HepG2 (cell line): Measurements from ENCODE around the gene RBMY1J. TPM values are rescaled to one million over a fixed set of nuclear protein-coding genes. Genes with fewer than 3 reads are reported as not detected.
"Not testable (repeated sequence)": the region's sequence is repeated elsewhere in the genome, so short reads cannot be mapped to it uniquely, and the experiment has no call there.

Source experiments
- ATAC-seq: fragments of 200-7000 bp; cut with Tn5 transposase; 3 replicates; pipeline ENCODE4 v1.9.1; 2020; ENCODE audit warnings: mild to moderate bottlenecking, moderate library complexity
- BruUV-seq: library from RNA; stranded (reverse); fragments of 400-500 nt; replicated peaks from 2 replicates; lab custom pipeline; 2021; lab: Mats Ljungman, UMichigan
- CTCF ChIA-PET: fragments of 300-600 bp; formaldehyde crosslinking; extraction: SDS; loops from one replicate; lab custom pipeline; 2021; ENCODE audit warnings: low total read pairs, inconsistent platforms, low intra/inter-chr PET ratio; lab: Yijun Ruan, JAX
- POLR2A ChIA-PET: fragments of 350-600 bp; sonication (Branson Sonifier 250); formaldehyde crosslinking; loops from one replicate; lab custom pipeline; 2020; ENCODE audit warnings: antibody characterized with exemption, inconsistent platforms; lab: Yijun Ruan, JAX
- DNase-seq: peaks from one replicate; pipeline ENCODE4 v3.0.0-alpha.2; 2015; ENCODE audit warnings: low spot score
- FAIRE-seq: peaks from 3 replicates; lab custom pipeline; 2011; peaks lifted over from hg19 to GRCh38; lab: Jason Lieb, UNC
- H2AFZ ChIP-seq: one replicate; pipeline ENCODE4 v1.6.1; 2011; ENCODE audit warnings: low read length, inconsistent platforms
- H3K27ac ChIP-seq: fragments of 300-600 bp; 3 replicates; pipeline ENCODE4 v1.8.0; 2011; ENCODE audit warnings: mixed run types, mild to moderate bottlenecking, mixed read lengths, low read length, inconsistent platforms; ENCODE audit not compliant: insufficient read depth; ENCODE audit errors: extremely low read length
- H3K27me3 ChIP-seq, 2 experiments: fragments of 200-600 bp in 1 of 2; 2 replicates in 1 of 2; 3 replicates in 1 of 2; pipeline versions ENCODE4 v1.6.0 to v1.8.0; 2011; ENCODE audit warnings: low read length in 2 of 2, mild to moderate bottlenecking in 2 of 2, moderate library complexity in 2 of 2, inconsistent platforms in 1 of 2; ENCODE audit not compliant: insufficient read depth in 2 of 2, control insufficient read depth in 1 of 2
- H3K36me3 ChIP-seq, 2 experiments: fragments of 200-600 bp in 1 of 2; replicated peaks in 1 of 2; 2 replicates in 1 of 2; 3 replicates in 1 of 2; pipeline versions ENCODE4 v1.5.1 to v1.8.0; 2011; ENCODE audit warnings: low read length in 2 of 2, inconsistent platforms in 1 of 2; ENCODE audit not compliant: insufficient read depth in 2 of 2, control insufficient read depth in 1 of 2
- H3K4me1 ChIP-seq: 2 replicates; pipeline ENCODE4 v1.5.1; 2012; ENCODE audit warnings: low read length, inconsistent platforms; ENCODE audit not compliant: insufficient read depth
- H3K4me2 ChIP-seq: 2 replicates; pipeline ENCODE4 v1.6.0; 2011; ENCODE audit warnings: low read depth, low read length, inconsistent platforms
- H3K4me3 ChIP-seq, 3 experiments: fragments of 200-600 bp in 1 of 3; sonication (generic), shearing (Covaris generic) in 1 of 3; replicated peaks in 1 of 3; 2 replicates each; pipeline ENCODE4 v1.5.1; 2011 to 2016; ENCODE audit warnings: low read length in 3 of 3, inconsistent platforms in 2 of 3, low read depth in 2 of 3, mild to moderate bottlenecking in 2 of 3, control low read depth in 1 of 3, mixed read lengths in 1 of 3; ENCODE audit not compliant: insufficient read depth in 1 of 3
- H3K79me2 ChIP-seq: one replicate; pipeline ENCODE4 v1.6.1; 2011; ENCODE audit warnings: low read length, inconsistent platforms; ENCODE audit not compliant: insufficient read depth
- H3K9ac ChIP-seq: 2 replicates; pipeline ENCODE4 v1.6.0; 2011; ENCODE audit warnings: mild to moderate bottlenecking, low read depth, low read length, inconsistent platforms; ENCODE audit not compliant: insufficient read depth
- H3K9me3 ChIP-seq: 2 replicates; pipeline ENCODE4 v1.5.1; 2012; ENCODE audit warnings: mild to moderate bottlenecking, low read length
- H4K20me1 ChIP-seq: 2 replicates; pipeline ENCODE4 v1.6.0; 2011; ENCODE audit warnings: inconsistent platforms, mild to moderate bottlenecking, low read length, moderate library complexity; ENCODE audit not compliant: insufficient read depth
- ARNT2 ChIP-seq: sonication (generic); formaldehyde crosslinking; IDR thresholded peaks from 2 replicates; pipeline ENCODE4 v1.8.0; 2022; ENCODE audit warnings: mild to moderate bottlenecking, low read depth, missing genetic modification reagents, moderate library complexity
- FOXO1 ChIP-seq: sonication (generic); formaldehyde crosslinking; IDR thresholded peaks from 2 replicates; pipeline ENCODE4 v1.4.0; 2020; ENCODE audit warnings: missing genetic modification reagents
- HDAC6 ChIP-seq: fragments of 200-600 bp; sonication (generic); IDR thresholded peaks from 2 replicates; pipeline ENCODE4 v1.7.0; 2017; ENCODE audit warnings: mild to moderate bottlenecking, antibody characterized with exemption, low read length, low read depth
- HIVEP1 ChIP-seq: sonication (generic); formaldehyde crosslinking; IDR thresholded peaks from 2 replicates; pipeline ENCODE4 v1.4.0; 2020; ENCODE audit warnings: mild to moderate bottlenecking, missing genetic modification reagents
- JDP2 ChIP-seq: sonication (generic); formaldehyde crosslinking; IDR thresholded peaks from 2 replicates; pipeline ENCODE4 v1.8.1; 2022; ENCODE audit warnings: missing genetic modification reagents, borderline replicate concordance
- KDM3A ChIP-seq: IDR thresholded peaks from 2 replicates; pipeline ENCODE4 v1.6.1; 2018; ENCODE audit warnings: low read depth, missing compliant biosample characterization
- MBNL3 ChIP-seq: fragments of 250-450 bp; sonication (Bioruptor Pico); conservative IDR thresholded peaks from 2 replicates; pipeline ENCODE4 v1.8.0; 2022; ENCODE audit warnings: mild to moderate bottlenecking, inconsistent platforms
- MEIS2 ChIP-seq: sonication (generic); formaldehyde crosslinking; IDR thresholded peaks from 2 replicates; pipeline ENCODE4 v1.9.0; 2021; ENCODE audit warnings: mild to moderate bottlenecking, missing genetic modification reagents
- NCOR1 ChIP-seq: fragments of 200-600 bp; sonication (generic); IDR thresholded peaks from 2 replicates; pipeline ENCODE4 v1.7.0; 2017; ENCODE audit warnings: antibody characterized with exemption, low read length, borderline replicate concordance
- PHF21A ChIP-seq: sonication (generic); formaldehyde crosslinking; IDR thresholded peaks from 2 replicates; pipeline ENCODE4 v1.5.0; 2020; ENCODE audit warnings: mild to moderate bottlenecking, missing genetic modification reagents
- ZNF138 ChIP-seq: sonication (generic); formaldehyde crosslinking; IDR thresholded peaks from 2 replicates; pipeline ENCODE4 v1.5.0; 2020; ENCODE audit warnings: mild to moderate bottlenecking, low read depth, missing genetic modification reagents
- ZNF224 ChIP-seq: sonication (generic); formaldehyde crosslinking; IDR thresholded peaks from 2 replicates; pipeline ENCODE4 v1.5.0; 2020; ENCODE audit warnings: mild to moderate bottlenecking, missing genetic modification reagents
- ZNF275 ChIP-seq: sonication (generic); formaldehyde crosslinking; IDR thresholded peaks from 2 replicates; pipeline ENCODE4 v1.8.0; 2022; ENCODE audit warnings: missing genetic modification reagents, mild to moderate bottlenecking, inconsistent platforms, borderline replicate concordance
- ZNF569 ChIP-seq: sonication (generic); formaldehyde crosslinking; IDR thresholded peaks from 2 replicates; pipeline ENCODE4 v1.5.0; 2020; ENCODE audit warnings: mild to moderate bottlenecking, missing genetic modification reagents, moderate library complexity, borderline replicate concordance
- ZNF720 ChIP-seq: sonication (generic); formaldehyde crosslinking; IDR thresholded peaks from 2 replicates; pipeline ENCODE4 v1.4.0; 2020; ENCODE audit warnings: missing genetic modification reagents
- ZNF737 ChIP-seq: sonication (generic); formaldehyde crosslinking; IDR thresholded peaks from 2 replicates; pipeline ENCODE4 v1.5.0; 2020; ENCODE audit warnings: missing genetic modification reagents, mild to moderate bottlenecking, borderline replicate concordance
- ZSCAN29 ChIP-seq: sonication (generic); formaldehyde crosslinking; conservative IDR thresholded peaks from 2 replicates; pipeline ENCODE4 v1.4.0; 2020; ENCODE audit warnings: mild to moderate bottlenecking, missing genetic modification reagents
- WGBS: methylation state at CpG from one replicate; pipeline ENCODE4 v1.1.6; 2017; ENCODE audit warnings: low lambda C conversion rate; 5-methylcytosine and 5-hydroxymethylcytosine counted together
- in situ Hi-C: cut with HindIII; loops from 2 replicates; pipeline ENCODE4 v1.10.0; 2017; ENCODE audit warnings: low pct_unique_long_range_greater_than_20kb; ENCODE audit not compliant: extremely low pct_ligation_motif_present
- intact Hi-C: fragments of 100-400 bp; cut with micrococcal nuclease; formaldehyde crosslinking; loops from one replicate; pipeline ENCODE4 v1.10.0; 2022; ENCODE audit not compliant: unreplicated experiment
- polyA plus RNA-seq, 8 experiments: library from polyadenylated mRNA; depleted of rRNA in 3 of 8; stranded (reverse) in 7 of 8; unstranded in 1 of 8; fragments of >200 nt; fragmentation: Illumina TruSeq in 4 of 8; extraction: Trizol in 4 of 8; gene quantifications; 2 replicates each; pipeline versions ENCODE4 v1.2.1 to v1.2.3, GENCODE V29; 2011 to 2016; ENCODE audit warnings: low read depth in 4 of 8, missing spikeins in 1 of 8, mixed read lengths in 1 of 8; ENCODE audit not compliant: insufficient read depth in 1 of 8
- total RNA-seq, 5 experiments: library from RNA; depleted of rRNA; stranded (reverse); fragments of >200 nt; fragmentation: Illumina TruSeq; extraction: Trizol; gene quantifications; 2 replicates each; pipeline ENCODE4 v1.2.3, GENCODE V29; 2016; ENCODE audit warnings: low read depth in 1 of 5

The RBMY1J gene
- total and polyA plus RNA-seq, 2 of the 13 experiments (the other 11 are each of a cell fraction or from before 2014, with no cell fraction given): not detected

- no peak overlapping the region for H3K27ac ChIP-seq
- ATAC-seq (no peak), FAIRE-seq (no peak)
- no peaks in the 10 kb centered on the region for H3K27me3 ChIP-seq
- BruUV-seq: no TSS peak
- H3K9me3 ChIP-seq: no peaks in the 10 kb centered on the region; the same call in 1 of the 2 replicates
- no peak for TF ChIP-seq ZNF224 (CRISPR knock-in tag)
- TF ChIP-seq MEIS2 (CRISPR knock-in tag): no peak
- TF ChIP-seq JDP2 (CRISPR knock-in tag): no peak
- no peak for TF ChIP-seq ZNF720 (CRISPR knock-in tag)
- no peak for TF ChIP-seq HIVEP1 (CRISPR knock-in tag)
- TF ChIP-seq ZNF275 (CRISPR knock-in tag): no peak
- TF ChIP-seq ZSCAN29 (CRISPR knock-in tag): no peak
- TF ChIP-seq PHF21A (CRISPR knock-in tag): no peak
- no peak for TF ChIP-seq MBNL3 (CRISPR knock-in tag)
- no peak for TF ChIP-seq ZNF138 (CRISPR knock-in tag)
- TF ChIP-seq ZNF569 (CRISPR knock-in tag): no peak
- no peak for TF ChIP-seq KDM3A (CRISPR knock-in tag)
- no peak for TF ChIP-seq ZNF737 (CRISPR knock-in tag)
- no peak for TF ChIP-seq FOXO1 (CRISPR knock-in tag)
- TF ChIP-seq NCOR1: no peak
- TF ChIP-seq ARNT2 (CRISPR knock-in tag): no peak
- TF ChIP-seq HDAC6: no peak
- TF ChIP-seq, all 625 proteins: peak for 0
- in situ Hi-C loops (no loop called here), intact Hi-C loops (no loop called here)
- no peak for DNase-seq
- POLR2A ChIA-PET: no interaction called here
- Histone ChIP-seq H2AFZ (no peak overlapping the region), H3K4me3 (no peak overlapping the region), H4K20me1 (no peaks in the 10 kb centered on the region), H3K9ac (no peak overlapping the region), H3K4me1 (no peaks in the 10 kb centered on the region), H3K4me2 (no peak overlapping the region), H3K79me2 (no peaks in the 10 kb centered on the region), H3K36me3 (no peaks in the 10 kb centered on the region)
- CTCF ChIA-PET: no interaction called here
Measured at GRCh38 chrY:22373494-22373893, 29.7 kb upstream of the RBMY1J start.

- CTCF ChIA-PET, intact Hi-C loops, H3K27ac ChIP-seq, POLR2A ChIA-PET, H3K4me1 ChIP-seq, H3K79me2 ChIP-seq, H3K36me3 ChIP-seq, H3K9me3 ChIP-seq, H3K27me3 ChIP-seq, H3K4me3 ChIP-seq, FAIRE-seq, ATAC-seq, in situ Hi-C loops, H2AFZ ChIP-seq, BruUV-seq, DNase-seq, H4K20me1 ChIP-seq, H3K9ac ChIP-seq, H3K4me2 ChIP-seq: not testable (repeated sequence)
- WGBS: no CpG with 5 or more reads among the region's 8 CpGs
Measured at GRCh38 chrY:22444718-22445396, 41.6 kb downstream of the RBMY1J start.
